ENCODE measurements around the gene JMJD7. TPM values are rescaled to one million over a fixed set of nuclear protein-coding genes. Genes with fewer than 3 reads are reported as not detected.

The JMJD7 gene
- total RNA-seq, 2 experiments from 2014 or later: 3.0 to 14.1 TPM

DNA sequence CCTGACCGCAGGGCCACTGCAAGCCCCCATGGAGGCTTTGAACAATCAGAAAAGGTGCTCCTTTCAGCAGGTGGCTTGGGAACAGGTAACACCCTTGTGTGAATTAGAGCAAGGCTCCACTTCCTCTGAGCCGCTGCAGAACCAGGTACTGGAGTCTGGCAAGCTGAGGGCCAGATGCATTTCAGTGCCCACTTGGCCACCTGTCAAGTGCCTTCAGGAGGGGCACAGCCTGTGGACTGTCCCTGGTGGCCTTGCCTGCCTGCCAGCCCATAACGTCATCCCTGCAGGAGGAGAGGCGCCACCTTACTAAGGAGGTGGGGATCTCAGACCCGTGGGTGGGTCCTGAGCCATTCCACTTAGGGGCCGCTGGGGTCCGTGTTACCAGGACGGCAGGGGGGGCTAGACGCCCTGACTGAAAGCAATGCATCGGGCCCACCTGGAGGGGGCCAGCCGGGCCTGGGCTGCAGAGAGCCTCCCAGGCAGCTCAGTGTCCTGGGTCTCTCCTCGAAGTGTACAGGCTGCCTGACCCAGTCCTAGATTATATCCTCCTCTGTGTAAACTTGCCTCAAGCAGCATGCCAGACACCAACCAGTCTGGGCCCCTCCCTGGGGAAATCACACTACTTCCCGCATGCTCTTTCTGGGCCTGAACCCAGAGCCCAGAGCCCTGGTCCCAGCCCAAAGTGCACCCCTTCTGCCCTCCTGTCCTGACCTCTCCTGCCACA is 49.9 kb downstream of the JMJD7 start:
- no peaks in the 10 kb centered on the region for H3K9me2 ChIP-seq (ENCODE audit: insufficient read depth, low read length)
- no peaks in the 10 kb centered on the region for H3K4me1 ChIP-seq (ENCODE audit: insufficient read depth, low read length, poor library complexity, severe bottlenecking)
- H3K4me3 ChIP-seq (ENCODE audit: low read depth, low read length, poor library complexity, severe bottlenecking): no peak overlapping the region
- POLR2A ChIA-PET: no interaction called here
- H4K20me1 ChIP-seq (ENCODE audit: insufficient read depth, low read length): no peaks in the 10 kb centered on the region
- DNase-seq (ENCODE audit: low spot score): no peak
- no peaks in the 10 kb centered on the region for H3K36me3 ChIP-seq (ENCODE audit: insufficient read depth, low read length)
- no peak overlapping the region for H2AFZ ChIP-seq (ENCODE audit: low read length)
- no peaks in the 10 kb centered on the region for H3K9me3 ChIP-seq (ENCODE audit: low read length)
- H3K79me2 ChIP-seq (ENCODE audit: insufficient read depth, low read depth, low read length): no peaks in the 10 kb centered on the region
- no peak overlapping the region for H3K27ac ChIP-seq (ENCODE audit: low read depth, low read length, poor library complexity, severe bottlenecking)
- CTCF ChIA-PET (ENCODE audit: unreplicated experiment): no interaction called here
- no peak overlapping the region for H3K4me2 ChIP-seq (ENCODE audit: low read length)
- intact Hi-C loops (cut with micrococcal nuclease; ENCODE audit: unreplicated experiment): no loop called here
- BruUV-seq (replicated peaks): no TSS peak
- no peak for TF ChIP-seq EZH2phosphoT487 (IDR thresholded peaks at IDR 0.05; ENCODE audit: borderline replicate concordance, low read depth, low read length)
- TF ChIP-seq, protein P1, sequence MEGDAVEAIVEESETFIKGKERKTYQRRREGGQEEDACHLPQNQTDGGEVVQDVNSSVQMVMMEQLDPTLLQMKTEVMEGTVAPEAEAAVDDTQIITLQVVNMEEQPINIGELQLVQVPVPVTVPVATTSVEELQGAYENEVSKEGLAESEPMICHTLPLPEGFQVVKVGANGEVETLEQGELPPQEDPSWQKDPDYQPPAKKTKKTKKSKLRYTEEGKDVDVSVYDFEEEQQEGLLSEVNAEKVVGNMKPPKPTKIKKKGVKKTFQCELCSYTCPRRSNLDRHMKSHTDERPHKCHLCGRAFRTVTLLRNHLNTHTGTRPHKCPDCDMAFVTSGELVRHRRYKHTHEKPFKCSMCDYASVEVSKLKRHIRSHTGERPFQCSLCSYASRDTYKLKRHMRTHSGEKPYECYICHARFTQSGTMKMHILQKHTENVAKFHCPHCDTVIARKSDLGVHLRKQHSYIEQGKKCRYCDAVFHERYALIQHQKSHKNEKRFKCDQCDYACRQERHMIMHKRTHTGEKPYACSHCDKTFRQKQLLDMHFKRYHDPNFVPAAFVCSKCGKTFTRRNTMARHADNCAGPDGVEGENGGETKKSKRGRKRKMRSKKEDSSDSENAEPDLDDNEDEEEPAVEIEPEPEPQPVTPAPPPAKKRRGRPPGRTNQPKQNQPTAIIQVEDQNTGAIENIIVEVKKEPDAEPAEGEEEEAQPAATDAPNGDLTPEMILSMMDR (conservative IDR thresholded peaks at IDR 0.05; ENCODE audit: low read length): no peak

DNA sequence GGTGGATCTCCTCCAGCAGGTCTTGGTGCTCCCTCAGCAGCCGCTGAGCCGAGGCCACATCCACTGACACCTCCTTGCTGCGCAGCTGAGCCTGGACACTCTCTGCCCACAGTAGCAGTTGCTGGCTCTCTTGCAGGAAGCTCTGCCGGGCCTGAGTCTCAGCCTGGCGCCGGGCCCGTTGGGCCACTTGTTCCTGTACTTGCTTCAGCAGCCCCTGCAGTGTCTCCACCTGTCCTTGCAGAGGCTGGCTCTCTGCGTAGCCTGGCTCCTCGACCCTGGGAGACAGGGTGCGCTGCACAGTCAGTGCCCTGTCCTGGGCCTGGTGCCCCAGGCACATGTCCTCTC is 50.4 kb downstream of the JMJD7 start:
- H3K4me1 ChIP-seq (ENCODE audit: insufficient read depth, low read length, poor library complexity, severe bottlenecking): no peaks in the 10 kb centered on the region
- no peaks in the 10 kb centered on the region for H3K79me2 ChIP-seq (ENCODE audit: insufficient read depth, low read depth, low read length)
- ChIA-PET POLR2A (no interaction called here), CTCF (ENCODE audit: unreplicated experiment) (no interaction called here)
- TF ChIP-seq, protein P1 (conservative IDR thresholded peaks at IDR 0.05; ENCODE audit: low read length): no peak
- no peak for TF ChIP-seq EZH2phosphoT487 (IDR thresholded peaks at IDR 0.05; ENCODE audit: borderline replicate concordance, low read depth, low read length)
- H3K9me3 ChIP-seq (ENCODE audit: low read length): no peaks in the 10 kb centered on the region
- H3K36me3 ChIP-seq (ENCODE audit: insufficient read depth, low read length): no peaks in the 10 kb centered on the region
- no TSS peak for BruUV-seq (replicated peaks)
- no peak overlapping the region for H3K4me2 ChIP-seq (ENCODE audit: low read length)
- DNase-seq (ENCODE audit: low spot score): no peak
- H3K27ac ChIP-seq (ENCODE audit: low read depth, low read length, poor library complexity, severe bottlenecking): no peak overlapping the region
- no peaks in the 10 kb centered on the region for H4K20me1 ChIP-seq (ENCODE audit: insufficient read depth, low read length)
- intact Hi-C loops (cut with micrococcal nuclease; ENCODE audit: unreplicated experiment): no loop called here
- no peak overlapping the region for H3K4me3 ChIP-seq (ENCODE audit: low read depth, low read length, poor library complexity, severe bottlenecking)
- H3K9me2 ChIP-seq (ENCODE audit: insufficient read depth, low read length): no peaks in the 10 kb centered on the region
- no peak overlapping the region for H2AFZ ChIP-seq (ENCODE audit: low read length)

DNA sequence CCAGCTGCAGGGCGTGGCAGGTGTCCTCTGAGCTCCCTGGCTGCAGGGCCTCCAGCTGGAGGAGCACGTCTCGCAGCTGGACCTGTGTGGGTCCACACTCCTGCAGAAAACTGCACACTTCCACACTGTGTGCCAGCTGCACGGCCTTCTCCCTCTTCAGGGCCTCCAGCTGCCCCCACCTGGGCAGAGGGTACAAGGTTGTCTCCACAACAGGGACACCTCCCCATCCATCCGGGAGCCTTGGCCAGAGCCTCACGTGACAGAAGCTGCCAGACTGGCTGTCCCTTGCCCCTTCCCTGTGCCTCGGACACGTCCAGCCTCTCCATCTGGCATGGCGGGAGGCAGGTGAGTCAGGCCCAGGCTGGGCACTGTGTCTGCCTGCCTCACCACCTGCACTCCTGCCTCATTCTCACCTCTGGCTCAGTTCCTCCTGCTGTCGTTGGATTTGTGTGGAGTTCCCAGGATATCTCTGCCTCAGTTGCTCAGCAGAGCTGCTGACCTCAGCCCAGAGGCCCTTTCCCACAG is 51.5 kb downstream of the JMJD7 start:
- POLR2A ChIA-PET: no interaction called here
- no TSS peak for BruUV-seq (replicated peaks)
- no peaks in the 10 kb centered on the region for H3K4me1 ChIP-seq (ENCODE audit: insufficient read depth, low read length, poor library complexity, severe bottlenecking)
- no peak for DNase-seq (ENCODE audit: low spot score)
- H3K4me2 ChIP-seq (ENCODE audit: low read length): no peak overlapping the region
- no peaks in the 10 kb centered on the region for H3K79me2 ChIP-seq (ENCODE audit: insufficient read depth, low read depth, low read length)
- H3K9me3 ChIP-seq (ENCODE audit: low read length): no peaks in the 10 kb centered on the region
- H3K36me3 ChIP-seq (ENCODE audit: insufficient read depth, low read length): no peaks in the 10 kb centered on the region
- no peaks in the 10 kb centered on the region for H4K20me1 ChIP-seq (ENCODE audit: insufficient read depth, low read length)
- TF ChIP-seq, protein P1 (conservative IDR thresholded peaks at IDR 0.05; ENCODE audit: low read length): no peak
- TF ChIP-seq EZH2phosphoT487 (IDR thresholded peaks at IDR 0.05; ENCODE audit: borderline replicate concordance, low read depth, low read length): no peak
- no peaks in the 10 kb centered on the region for H3K9me2 ChIP-seq (ENCODE audit: insufficient read depth, low read length)
- intact Hi-C loops (cut with micrococcal nuclease; ENCODE audit: unreplicated experiment): no loop called here
- H3K4me3 ChIP-seq (ENCODE audit: low read depth, low read length, poor library complexity, severe bottlenecking): no peak overlapping the region
- CTCF ChIA-PET (ENCODE audit: unreplicated experiment): no interaction called here
- no peak overlapping the region for H2AFZ ChIP-seq (ENCODE audit: low read length)
- no peak overlapping the region for H3K27ac ChIP-seq (ENCODE audit: low read depth, low read length, poor library complexity, severe bottlenecking)
